Endothelial cell of umbilical vein (primary cell): ENCODE results near the gene GPR137B. TPM values are rescaled to one million over a fixed set of nuclear protein-coding genes. Genes with fewer than 3 reads are reported as not detected.

ENCODE experiments used
- BruUV-seq: library from RNA; stranded (reverse); fragments of 400-500 nt; replicated peaks from 2 replicates; lab custom pipeline; 2021; lab: Mats Ljungman, UMichigan
- CTCF ChIA-PET: fragments of 300-600, 350-600 bp; sonication (Branson Sonifier 250); formaldehyde crosslinking; loops from one replicate; lab custom pipeline; 2021; ENCODE audit warnings: antibody characterized with exemption, inconsistent platforms; lab: Charles Lee
- POLR2A ChIA-PET: fragments of 300-600, 350-600 bp; sonication (Branson Sonifier 250); formaldehyde crosslinking; loops from one replicate; lab custom pipeline; 2021; ENCODE audit warnings: antibody characterized with exemption, inconsistent platforms; lab: Charles Lee
- DNase-seq: peaks from one replicate; pipeline ENCODE4 v3.0.0-alpha.2; 2011; ENCODE audit warnings: low read depth, low spot score
- FAIRE-seq: peaks from 2 replicates; lab custom pipeline; 2011; peaks lifted over from hg19 to GRCh38; lab: Jason Lieb, UNC
- H2AFZ ChIP-seq: 2 replicates; pipeline ENCODE4 v1.6.0; 2012; ENCODE audit warnings: low read depth, low read length, control low read depth, inconsistent platforms
- H3K27ac ChIP-seq: 2 replicates; pipeline ENCODE4 v1.5.1; 2011; ENCODE audit warnings: low read depth, mild to moderate bottlenecking, control low read depth, low read length, moderate library complexity; ENCODE audit not compliant: insufficient read depth
- H3K27me3 ChIP-seq, 2 experiments: 2 replicates each; pipeline versions ENCODE4 v1.6.0 to v1.6.1; 2011; ENCODE audit warnings: low read length in 2 of 2, mixed read lengths in 1 of 2; ENCODE audit not compliant: control insufficient read depth in 2 of 2, insufficient read depth in 2 of 2
- H3K36me3 ChIP-seq, 2 experiments: 2 replicates in 1 of 2; 3 replicates in 1 of 2; pipeline ENCODE4 v1.5.1; 2011; ENCODE audit warnings: low read length in 2 of 2, mild to moderate bottlenecking in 1 of 2, moderate library complexity in 1 of 2; ENCODE audit not compliant: control insufficient read depth in 2 of 2, insufficient read depth in 2 of 2; ENCODE audit errors: extremely low read depth in 1 of 2
- H3K4me1 ChIP-seq: 3 replicates; pipeline ENCODE4 v1.5.1; 2011; ENCODE audit warnings: mild to moderate bottlenecking, low read length; ENCODE audit not compliant: control insufficient read depth, insufficient read depth; ENCODE audit errors: extremely low read depth
- H3K4me2 ChIP-seq: 2 replicates; pipeline ENCODE4 v1.6.1; 2011; ENCODE audit warnings: low read length, control low read depth, mixed read lengths; ENCODE audit not compliant: insufficient read depth
- H3K4me3 ChIP-seq, 3 experiments: fragments of 200-600 bp in 1 of 3; sonication (generic), shearing (Covaris generic) in 1 of 3; replicated peaks in 1 of 3; 2 replicates each; pipeline ENCODE4 v1.5.1; 2011 to 2016; ENCODE audit warnings: control low read depth in 3 of 3, low read length in 3 of 3, mild to moderate bottlenecking in 2 of 3, inconsistent platforms in 1 of 3, low read depth in 1 of 3, moderate library complexity in 1 of 3; ENCODE audit not compliant: insufficient read depth in 1 of 3
- H3K79me2 ChIP-seq: 2 replicates; pipeline ENCODE4 v1.6.0; 2012; ENCODE audit warnings: low read length, inconsistent platforms; ENCODE audit not compliant: control insufficient read depth, insufficient read depth
- H3K9ac ChIP-seq: replicated peaks from 2 replicates; pipeline ENCODE3; 2011; ENCODE audit warnings: low read length, control low read depth; ENCODE audit not compliant: insufficient read depth; ENCODE audit errors: extremely low read depth
- H3K9me1 ChIP-seq: replicated peaks from 3 replicates; pipeline ENCODE4 v1.6.0; 2011; ENCODE audit warnings: mild to moderate bottlenecking, low read length; ENCODE audit not compliant: control insufficient read depth, insufficient read depth; ENCODE audit errors: extremely low read depth
- H3K9me3 ChIP-seq: replicated peaks from 2 replicates; pipeline ENCODE4 v1.5.1; 2012; ENCODE audit warnings: low read length, inconsistent platforms; ENCODE audit not compliant: control insufficient read depth, insufficient read depth
- H4K20me1 ChIP-seq: replicated peaks from 2 replicates; pipeline ENCODE3; 2011; ENCODE audit warnings: mild to moderate bottlenecking, low read length; ENCODE audit not compliant: control insufficient read depth, insufficient read depth; ENCODE audit errors: extremely low read depth
- CTCF ChIP-seq, 2 donors: IDR thresholded peaks; 1 replicate in 1 of 2; 2 replicates in 1 of 2; pipeline ENCODE4 v1.5.1; 2011; ENCODE audit warnings: low read length in 2 of 2, mild to moderate bottlenecking in 2 of 2, moderate library complexity in 2 of 2, control low read depth in 1 of 2, inconsistent platforms in 1 of 2, low read depth in 1 of 2; ENCODE audit not compliant: insufficient read depth in 1 of 2; ENCODE audit errors: extremely low read depth in 1 of 2
- EZH2 ChIP-seq: IDR thresholded peaks from 2 replicates; pipeline ENCODE4 v1.6.1; 2012; ENCODE audit warnings: borderline replicate concordance, low read depth, mild to moderate bottlenecking, moderate library complexity, low read length, inconsistent platforms; ENCODE audit not compliant: severe bottlenecking
- FOS ChIP-seq: IDR thresholded peaks from 2 replicates; pipeline ENCODE4 v1.6.1; 2011; ENCODE audit warnings: mild to moderate bottlenecking, low read length, moderate library complexity, borderline replicate concordance; ENCODE audit not compliant: insufficient read depth
- GATA2 ChIP-seq: IDR thresholded peaks from 2 replicates; pipeline ENCODE4 v1.7.0; 2011; ENCODE audit warnings: low read depth, mild to moderate bottlenecking, moderate library complexity, mixed read lengths, low read length; ENCODE audit not compliant: insufficient read length, insufficient read depth
- JUN ChIP-seq: IDR thresholded peaks from 2 replicates; pipeline ENCODE4 v1.6.1; 2011; ENCODE audit warnings: borderline replicate concordance, low read depth; ENCODE audit not compliant: insufficient read length, insufficient read depth
- MAX ChIP-seq: IDR thresholded peaks from 2 replicates; pipeline ENCODE4 v1.6.1; 2011; ENCODE audit not compliant: insufficient read depth, insufficient read length
- MYC ChIP-seq: IDR thresholded peaks from one replicate; pipeline ENCODE4 v1.6.1; 2011; ENCODE audit warnings: mild to moderate bottlenecking, low read depth, low read length
- POLR2A ChIP-seq: IDR thresholded peaks from 2 replicates; pipeline ENCODE4 v1.6.1; 2012; ENCODE audit warnings: low read depth, mild to moderate bottlenecking, control low read depth, low read length
- POLR2AphosphoS5 ChIP-seq: IDR thresholded peaks from 2 replicates; pipeline ENCODE4 v1.6.1; 2012; ENCODE audit warnings: low read depth, mild to moderate bottlenecking, control low read depth, low read length, moderate library complexity; ENCODE audit not compliant: insufficient read depth
- dilution Hi-C: fragments of 300-500 bp; cut with MboI; formaldehyde crosslinking; loops from one replicate; pipeline ENCODE4 v1.15.0; 2019; ENCODE audit warnings: low sequenced_read_pairs; ENCODE audit not compliant: extremely low pct_ligation_motif_present
- intact Hi-C: fragments of 100-400 bp; cut with micrococcal nuclease; formaldehyde crosslinking; loops from one replicate; pipeline ENCODE4 v1.10.0; 2022
- polyA plus RNA-seq, 4 experiments: library from polyadenylated mRNA; depleted of rRNA in 3 of 4; stranded (reverse) in 3 of 4; unstranded in 1 of 4; fragments of >200 nt; gene quantifications; 2 replicates each; pipeline versions ENCODE4 v1.2.1 to v1.2.3, GENCODE V29; 2011 to 2012; ENCODE audit warnings: missing spikeins in 1 of 4
- total RNA-seq: library from RNA; stranded (reverse); gene quantifications from 2 replicates; pipeline ENCODE4 v1.2.3, GENCODE V29; 2021

GPR137B gene
- total and polyA plus RNA-seq, 2 donors (not counting 3 experiments of a cell fraction or from before 2014, with no cell fraction given) = 7.8 to 11.9 TPM

- H3K4me1 ChIP-seq = no peaks in the 10 kb centered on the region
- TF ChIP-seq FOS (no peak), MYC (no peak), MAX (no peak), POLR2AphosphoS5 (no peak), EZH2 (no peak), GATA2 (no peak), POLR2A (no peak), JUN (no peak), CTCF (IDR thresholded peaks at IDR 0.05; ENCODE audit: extremely low read depth in 1 of 2, insufficient read depth in 1 of 2, low read depth in 1 of 2, low read length in 2 of 2) (no peak)
- no peaks in the 10 kb centered on the region for H3K9me1 ChIP-seq
- peaks cover 0 to 2% of the 10 kb centered on the region in 2 experiments for H3K36me3 ChIP-seq
- dilution Hi-C loops (no loop called here), intact Hi-C loops (no loop called here)
- CTCF ChIA-PET = interaction anchor here (1.2 to 1.4 kb wide), 2 partner anchors 12 to 117 kb away, joined by 3 to 4 read pairs; no protein-coding TSS in a partner anchor
- no peaks in the 10 kb centered on the region for H3K79me2 ChIP-seq
- H3K9me3 ChIP-seq = no peaks in the 10 kb centered on the region
- FAIRE-seq = no peak
- H3K27me3 ChIP-seq = no peaks in the 10 kb centered on the region
- no peak overlapping the region for H3K4me3 ChIP-seq
- no peak overlapping the region for H3K27ac ChIP-seq
- no peak overlapping the region for H2AFZ ChIP-seq
- no peak overlapping the region for H3K9ac ChIP-seq
- no peaks in the 10 kb centered on the region for H4K20me1 ChIP-seq
- POLR2A ChIA-PET = no interaction called here
- BruUV-seq = no TSS peak
- H3K4me2 ChIP-seq = no peak overlapping the region
- DNase-seq = no peak
Observed at GRCh38 chr1:236167154-236167553, 24.8 kb downstream of the GPR137B start.
